GM21447 (cell line): ENCODE results near the gene P2RY6.

Experiments used
- ATAC-seq: cut with Tn5 transposase; IDR thresholded peaks from one replicate; pipeline ENCODE4 v1.9.1; 2021; ENCODE audit not compliant: unreplicated experiment

Gene P2RY6

DNA sequence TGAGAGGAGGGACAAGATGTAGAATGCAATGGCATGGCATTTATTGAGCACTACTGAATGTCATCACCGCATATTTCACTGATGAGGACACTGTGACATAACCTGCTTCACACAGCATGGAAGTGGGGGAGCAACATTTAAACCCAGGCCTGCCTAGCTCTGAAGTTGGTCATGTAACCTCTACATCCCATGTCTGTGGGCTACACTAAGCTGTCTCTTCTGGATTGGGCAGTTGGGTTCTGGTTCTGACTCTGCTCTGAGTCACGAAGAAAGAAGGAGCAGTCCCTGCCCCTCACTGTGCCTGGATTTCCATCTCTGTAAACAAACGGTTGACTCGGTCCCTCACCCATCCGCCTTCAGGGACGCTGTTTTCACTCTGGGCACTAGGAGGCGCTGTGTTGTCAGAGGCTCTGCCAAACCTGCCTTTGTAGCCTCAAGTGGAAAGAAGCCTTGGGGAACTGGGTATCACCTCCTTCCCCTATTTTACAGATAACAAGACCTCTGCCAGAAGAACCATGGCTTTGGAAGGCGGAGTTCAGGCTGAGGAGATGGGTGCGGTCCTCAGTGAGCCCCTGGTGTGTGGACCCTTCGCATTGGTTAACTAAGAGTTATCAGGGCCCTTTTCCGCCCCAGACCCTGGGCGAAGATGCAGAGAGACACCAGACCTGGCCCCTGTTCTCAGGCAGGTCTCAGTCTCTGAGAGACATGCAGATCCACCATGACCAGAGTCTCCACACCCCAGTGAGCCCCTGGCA lies 23.3 kb downstream of the P2RY6 start:
- no peak for ATAC-seq

DNA sequence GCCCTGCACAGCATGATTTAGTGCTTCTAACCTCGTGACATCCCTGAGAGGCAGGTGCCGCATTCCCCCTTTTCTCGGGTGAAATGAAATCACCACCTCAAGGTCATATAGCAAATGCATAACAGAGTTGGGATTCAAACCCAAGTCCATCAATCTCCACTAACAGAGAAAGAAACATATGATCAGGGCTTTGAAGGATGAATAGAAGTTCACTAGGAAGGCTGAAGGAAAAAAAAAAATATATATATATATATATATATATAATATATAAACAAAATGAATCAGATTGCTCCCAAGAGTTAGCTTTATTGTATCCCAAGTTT lies 23.8 kb downstream of the P2RY6 start:
- ATAC-seq: no peak

GRCh38 chr11:73296501-73297230 lies 24.5 kb downstream of the P2RY6 start:
- ATAC-seq: no peak

GRCh38 chr11:73297231-73297590 lies 25.1 kb downstream of the P2RY6 start:
- no peak for ATAC-seq

DNA sequence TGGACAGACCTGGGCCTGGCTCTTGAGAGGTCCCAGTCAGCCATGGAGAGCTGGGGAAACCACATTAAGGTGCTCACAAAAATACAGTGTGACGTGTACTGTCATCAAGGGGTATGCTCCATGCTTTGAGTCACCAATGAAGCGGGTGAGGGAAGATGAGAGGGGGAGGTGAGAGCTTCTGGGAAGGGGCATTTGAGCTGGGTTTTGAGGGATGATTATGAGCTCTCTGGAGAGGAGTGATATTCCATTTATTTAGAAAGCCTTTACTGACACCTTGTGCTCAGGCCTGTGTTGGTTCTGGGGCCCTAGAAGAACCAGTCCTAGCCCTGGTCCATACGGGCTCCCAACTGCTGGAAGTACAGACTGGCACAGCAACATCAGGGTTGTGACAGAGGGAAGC lies 25.6 kb downstream of the P2RY6 start:
- no peak for ATAC-seq

DNA sequence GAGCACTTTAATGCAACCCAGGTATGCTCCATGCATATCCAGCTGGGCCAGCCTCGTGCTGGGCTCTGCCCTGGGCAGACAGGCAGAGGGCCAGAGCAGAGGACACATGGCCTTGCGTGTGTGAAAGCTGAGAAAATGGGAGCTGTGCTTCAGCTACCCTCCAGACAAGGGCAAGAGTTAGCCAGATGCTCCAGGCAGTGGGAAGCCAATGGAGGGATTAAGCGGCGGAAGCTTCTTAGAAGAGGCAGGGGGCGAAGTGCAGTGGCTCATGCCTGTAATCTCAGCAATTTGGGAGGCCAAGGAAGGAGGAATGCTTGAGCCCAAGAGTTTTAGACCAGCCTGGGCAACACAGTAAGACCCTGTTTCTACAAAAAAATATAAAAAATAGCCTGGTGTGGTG lies 26.1 kb downstream of the P2RY6 start:
- ATAC-seq: no peak

- ATAC-seq: no peak
Observed at GRCh38 chr11:73299751-73300150, 27.6 kb downstream of the P2RY6 start.

DNA sequence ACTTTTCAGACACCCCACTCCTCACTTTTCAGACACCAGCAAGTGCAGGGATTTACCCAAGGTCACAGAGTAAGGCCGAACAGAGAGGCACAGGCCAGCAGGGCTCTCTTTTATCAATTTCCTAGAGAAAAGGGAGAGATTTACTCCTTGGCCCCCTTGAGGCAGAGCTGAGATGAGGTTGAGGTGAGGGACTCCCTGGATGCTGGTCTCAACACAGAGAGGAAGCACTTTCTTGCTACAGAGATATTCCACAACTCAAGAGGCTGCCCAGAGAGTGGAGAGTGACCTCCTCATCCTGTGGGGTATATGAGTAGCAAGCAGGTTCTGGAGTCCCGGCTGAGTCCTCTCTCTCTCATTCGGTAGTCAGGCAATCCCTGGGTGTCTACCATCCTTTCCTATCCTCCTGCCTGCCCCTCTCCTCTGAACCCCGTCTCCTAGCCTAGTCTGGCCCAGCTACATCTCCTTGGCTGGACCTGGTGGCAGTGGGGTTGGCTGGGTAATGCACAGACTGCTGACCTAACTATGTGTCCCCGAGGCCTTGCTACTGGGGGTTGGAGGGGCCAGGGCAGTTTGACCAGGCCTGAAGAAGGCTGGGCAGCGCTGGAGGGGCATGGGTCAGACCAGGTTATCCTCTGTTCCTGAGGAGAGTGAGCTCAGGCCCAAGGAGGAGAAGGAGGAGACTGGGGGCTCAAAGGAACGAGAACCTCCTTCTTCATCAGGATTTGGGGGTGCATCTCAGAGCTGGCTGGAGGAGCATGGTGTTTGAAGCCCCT lies 34.1 kb downstream of the P2RY6 start:
- no peak for ATAC-seq

DNA sequence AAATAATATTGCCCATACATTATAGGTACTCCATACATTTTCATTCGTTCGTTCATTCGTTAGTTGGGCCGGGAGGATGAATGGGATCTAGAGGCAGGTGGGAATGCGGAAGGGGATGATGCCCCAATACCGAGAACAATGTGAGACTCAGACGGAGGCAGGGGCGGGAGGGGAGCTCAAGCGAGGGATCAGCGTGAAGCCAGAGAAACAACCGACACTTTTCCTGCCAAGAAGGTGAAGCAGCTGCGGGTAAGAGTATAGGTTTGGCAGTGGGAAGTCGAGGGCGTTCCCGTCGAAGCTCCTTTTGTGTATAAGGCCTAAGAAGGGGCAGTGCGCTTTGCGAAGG lies 34.8 kb downstream of the P2RY6 start:
- no peak for ATAC-seq

DNA sequence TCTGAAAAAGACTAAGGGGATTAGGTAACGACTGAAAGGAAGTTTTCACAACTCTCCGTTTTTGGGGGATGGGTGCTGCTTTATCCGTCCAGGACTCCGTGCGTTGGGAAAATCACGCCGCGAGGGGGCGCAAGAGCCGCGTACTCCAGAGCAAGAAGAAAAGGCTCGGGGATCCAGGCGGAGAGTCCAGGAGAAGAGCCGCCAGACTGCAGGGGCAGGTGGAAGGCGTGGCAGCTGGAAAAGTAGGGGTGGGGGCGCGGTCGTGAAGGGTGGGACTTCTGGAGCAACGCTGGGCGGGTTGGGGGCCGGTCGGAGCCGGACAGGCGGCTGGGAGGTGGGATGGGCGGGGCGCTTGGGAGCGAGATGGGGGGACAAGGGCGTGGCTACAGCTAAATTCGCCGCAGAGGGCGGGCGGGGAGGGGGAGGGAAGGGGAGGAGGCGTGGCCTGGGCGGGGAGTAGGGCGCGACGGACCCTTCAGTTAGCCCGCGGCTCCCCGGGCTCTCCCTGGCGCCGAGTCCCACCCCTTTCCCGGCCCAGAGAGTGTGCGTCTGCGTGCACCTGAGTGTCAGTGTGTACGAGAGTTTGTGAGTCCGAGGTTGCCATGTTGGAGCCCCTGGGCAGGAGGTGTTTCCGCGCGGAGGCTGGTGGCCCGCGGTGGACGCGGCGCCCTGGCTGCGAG lies 35.3 kb downstream of the P2RY6 start:
- ATAC-seq: peak; percentile 55

DNA sequence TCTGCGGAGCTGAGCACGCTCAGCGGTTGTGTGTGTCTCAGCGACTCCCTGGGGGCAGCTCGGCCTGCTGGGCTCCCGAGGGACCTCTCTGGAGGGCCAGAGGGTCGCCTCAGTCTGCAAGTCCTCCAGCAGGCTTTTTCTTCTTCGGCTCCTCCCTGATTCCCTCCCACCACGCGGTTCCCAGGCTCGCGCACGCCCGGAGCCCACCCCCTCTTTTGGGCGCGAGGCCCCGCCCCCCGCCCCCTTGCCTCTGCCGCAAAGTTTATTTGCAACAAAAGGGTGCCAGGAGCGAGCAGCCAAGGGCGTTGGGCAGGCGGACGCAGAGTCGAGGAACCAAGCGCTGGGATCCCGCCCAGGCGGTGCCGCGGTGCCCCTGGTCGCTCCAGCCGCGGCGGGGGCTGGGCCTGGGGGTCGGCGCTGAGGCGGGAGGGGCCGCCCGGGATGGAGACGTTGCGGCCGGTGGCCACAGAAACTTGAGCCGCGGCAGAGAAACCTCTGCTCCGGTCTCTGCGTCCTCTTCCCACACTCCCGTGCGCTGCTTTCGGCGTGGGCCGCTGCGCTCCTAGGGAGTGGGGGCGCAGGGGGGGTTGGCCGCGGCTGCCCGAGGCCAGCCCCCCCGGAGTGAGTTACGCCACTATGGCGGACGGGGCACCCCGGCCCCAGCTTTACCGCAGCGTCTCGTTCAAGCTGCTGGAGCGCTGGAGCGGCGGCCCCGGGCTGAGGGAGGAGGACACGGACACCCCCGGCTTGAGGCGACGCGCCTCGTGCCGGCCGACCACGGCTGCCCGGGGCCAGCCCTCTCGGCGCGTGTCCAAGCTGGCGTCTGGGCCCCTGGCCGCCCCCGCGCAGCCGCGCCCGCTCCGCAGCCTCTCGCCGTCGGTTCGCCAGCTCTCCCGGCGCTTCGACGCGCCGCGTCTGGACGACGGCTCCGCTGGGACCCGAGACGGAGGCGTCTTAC lies 36.1 kb downstream of the P2RY6 start, which contains the start of gene ARHGEF17:
Gene ARHGEF17 (plus strand): TSS at position 274 of the 958 bp plus-strand sequence. CDS start 363 bp downstream, at position 637.
- peak; percentile 30 for ATAC-seq

- ATAC-seq: no peak
Observed at GRCh38 chr11:73308961-73309919, 37.1 kb downstream of the P2RY6 start.

DNA sequence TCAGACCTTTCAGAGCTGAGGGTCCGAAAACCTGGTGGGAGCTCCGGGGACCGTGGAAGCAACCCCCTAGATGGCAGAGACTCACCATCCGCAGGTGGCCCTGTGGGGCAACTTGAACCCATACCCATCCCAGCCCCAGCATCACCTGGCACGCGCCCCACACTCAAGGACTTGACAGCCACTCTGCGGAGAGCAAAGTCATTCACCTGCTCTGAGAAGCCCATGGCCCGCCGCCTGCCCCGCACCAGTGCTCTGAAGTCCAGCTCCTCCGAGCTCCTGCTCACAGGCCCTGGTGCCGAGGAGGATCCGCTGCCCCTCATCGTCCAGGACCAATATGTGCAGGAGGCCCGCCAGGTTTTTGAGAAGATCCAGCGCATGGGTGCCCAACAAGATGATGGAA lies 37.9 kb downstream of the P2RY6 start:
- no peak for ATAC-seq

- no peak for ATAC-seq
Observed at GRCh38 chr11:73310661-73311393, 38.7 kb downstream of the P2RY6 start.

DNA sequence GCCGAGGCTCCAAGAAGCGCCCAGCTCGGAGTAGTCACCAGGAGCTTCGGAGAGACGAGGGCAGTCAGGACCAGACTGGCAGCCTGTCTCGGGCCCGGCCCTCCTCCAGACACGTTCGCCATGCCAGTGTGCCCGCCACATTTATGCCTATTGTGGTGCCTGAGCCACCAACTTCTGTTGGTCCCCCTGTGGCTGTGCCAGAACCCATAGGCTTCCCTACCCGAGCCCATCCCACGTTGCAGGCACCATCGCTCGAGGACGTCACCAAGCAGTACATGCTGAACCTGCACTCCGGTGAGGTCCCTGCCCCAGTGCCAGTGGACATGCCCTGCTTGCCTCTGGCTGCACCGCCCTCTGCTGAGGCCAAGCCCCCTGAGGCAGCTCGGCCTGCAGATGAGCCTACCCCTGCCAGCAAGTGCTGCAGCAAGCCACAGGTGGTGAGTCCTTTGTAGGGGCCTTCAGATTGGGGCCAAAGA lies 39.3 kb downstream of the P2RY6 start:
- ATAC-seq: no peak

- ATAC-seq: no peak
Observed at GRCh38 chr11:73312036-73312435, 39.9 kb downstream of the P2RY6 start.

DNA sequence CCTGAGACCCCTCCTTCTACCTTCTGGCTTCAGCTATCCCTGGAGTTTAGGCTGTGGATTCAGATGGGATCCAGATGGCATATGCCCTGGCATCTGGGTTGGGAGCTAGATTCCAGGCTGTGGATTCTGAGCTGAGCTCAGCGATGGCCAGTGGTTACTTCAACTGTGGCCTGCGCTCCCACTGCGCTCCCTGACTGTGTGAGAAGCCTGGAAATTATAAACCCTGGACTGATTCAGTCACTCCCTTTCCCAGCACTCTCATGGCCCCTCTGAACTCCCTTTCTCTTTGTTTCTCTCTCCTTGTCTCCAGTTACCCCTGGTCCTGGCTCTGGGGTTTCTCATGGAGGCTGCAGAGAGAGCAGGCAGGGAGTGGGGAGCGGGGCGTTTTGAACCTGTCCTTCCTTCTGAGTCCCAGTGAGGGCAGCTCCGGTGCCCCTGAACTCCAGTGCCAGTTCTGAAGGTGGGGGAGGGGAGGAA lies 40.8 kb downstream of the P2RY6 start:
- ATAC-seq: no peak

DNA sequence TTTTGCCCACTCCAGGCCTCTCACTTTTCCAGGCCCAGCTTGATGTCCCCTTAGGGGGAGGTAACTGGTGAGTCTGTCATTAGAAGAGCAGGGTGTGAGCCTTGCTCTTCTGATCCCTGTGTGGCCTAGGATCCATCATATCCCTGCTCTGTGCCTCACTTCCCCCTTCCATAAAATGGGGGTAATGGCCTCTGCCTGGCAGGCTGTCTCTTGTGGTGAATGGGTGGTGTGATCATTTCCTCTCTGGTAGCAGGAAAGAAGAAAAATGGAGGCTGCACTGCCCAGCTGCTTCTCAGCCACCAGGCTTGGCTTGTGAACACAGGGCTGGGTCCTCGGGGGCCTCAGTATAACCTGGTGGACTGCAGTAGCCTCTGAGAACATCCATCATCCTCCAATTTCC lies 41.5 kb downstream of the P2RY6 start:
- no peak for ATAC-seq
